Measurements from ENCODE around the gene EMID1.
"Not testable (repeated sequence)": the region's sequence is repeated elsewhere in the genome, so short reads cannot be mapped to it uniquely, and the experiment has no call there.

The EMID1 gene

GRCh38 chr22:29230972-29231875 is 25.5 kb downstream of the EMID1 start:
- no peak for DNase-seq (ENCODE audit: low read depth in 2 of 2)

GRCh38 chr22:29231971-29232959 is 26.6 kb downstream of the EMID1 start:
- DNase-seq (ENCODE audit: low read depth in 2 of 2), result no peak

GRCh38 chr22:29233277-29233877 is 27.7 kb downstream of the EMID1 start:
- DNase-seq (ENCODE audit: low read depth in 2 of 2), result no peak

- not testable (repeated sequence) for DNase-seq (ENCODE audit: low read depth in 2 of 2)
Observed at GRCh38 chr22:29240481-29240880, 34.8 kb downstream of the EMID1 start.

- DNase-seq (ENCODE audit: low read depth in 2 of 2), result no peak
Observed at GRCh38 chr22:29243874-29244446, 38.3 kb downstream of the EMID1 start.

GRCh38 chr22:29244785-29245625 is 39.3 kb downstream of the EMID1 start:
- DNase-seq (ENCODE audit: low read depth in 2 of 2), result no peak

GRCh38 chr22:29245626-29246385 is 40.1 kb downstream of the EMID1 start:
- DNase-seq (ENCODE audit: low read depth in 2 of 2), result peak; percentile 35 to 66

- DNase-seq (ENCODE audit: low read depth in 2 of 2), result not testable (repeated sequence)
Observed at GRCh38 chr22:29247891-29248290, 42.2 kb downstream of the EMID1 start.

- no peak for DNase-seq (ENCODE audit: low read depth in 2 of 2)
Observed at GRCh38 chr22:29251265-29251664, 45.6 kb downstream of the EMID1 start.

- DNase-seq (ENCODE audit: low read depth in 2 of 2), result no peak
Observed at GRCh38 chr22:29251981-29252911, 46.5 kb downstream of the EMID1 start.

- DNase-seq (ENCODE audit: low read depth in 2 of 2), result no peak
Observed at GRCh38 chr22:29253561-29254285, 48.0 kb downstream of the EMID1 start.

GRCh38 chr22:29254286-29254660 is 48.6 kb downstream of the EMID1 start:
- no peak for DNase-seq (ENCODE audit: low read depth in 2 of 2)

GRCh38 chr22:29255064-29255621 is 49.4 kb downstream of the EMID1 start:
- no peak for DNase-seq (ENCODE audit: low read depth in 2 of 2)

- no peak for DNase-seq (ENCODE audit: low read depth in 2 of 2)
Observed at GRCh38 chr22:29256606-29257325, 51.1 kb downstream of the EMID1 start.

GRCh38 chr22:29257751-29258181 is 52.1 kb downstream of the EMID1 start:
- no peak for DNase-seq (ENCODE audit: low read depth in 2 of 2)

- DNase-seq (ENCODE audit: low read depth in 2 of 2), result no peak
Observed at GRCh38 chr22:29258407-29259252, 52.9 kb downstream of the EMID1 start.
